ENCODE data around the gene UCHL1. TPM values are rescaled to one million over a fixed set of nuclear protein-coding genes. Genes with fewer than 3 reads are reported as not detected.

Gene UCHL1
- total RNA-seq, 2 donors from 2014 or later = 36.8 to 126 TPM

DNA sequence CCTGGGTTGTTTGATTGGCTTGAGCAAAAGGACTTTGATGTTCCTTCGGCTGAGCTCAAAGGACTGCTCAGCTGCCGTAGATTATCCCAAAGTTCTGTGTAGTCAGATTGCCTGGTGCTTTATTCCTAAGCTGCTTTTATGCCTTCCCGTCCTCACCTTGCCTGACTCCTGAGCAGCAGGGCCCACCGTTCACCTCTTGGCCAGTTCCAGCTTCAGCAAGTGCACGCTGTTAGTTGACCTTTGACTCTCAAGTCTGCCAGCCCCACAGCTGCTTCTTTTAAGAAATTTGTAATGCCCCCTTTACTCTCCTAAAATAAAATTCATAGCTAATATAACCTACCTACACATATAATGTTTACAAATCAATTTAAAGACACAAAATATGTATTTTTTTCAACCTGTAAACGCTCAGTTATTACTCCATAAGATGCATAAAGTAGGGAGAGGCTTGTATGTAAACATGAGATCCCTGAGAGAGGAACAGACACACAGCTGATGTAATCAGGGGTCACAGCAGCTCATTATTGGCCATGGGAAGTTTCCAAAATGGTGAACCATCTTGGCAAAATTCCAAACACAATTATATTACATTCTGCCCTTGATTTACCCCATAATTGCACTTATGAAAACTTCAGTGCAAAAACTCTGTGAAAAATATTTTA, 28.6 kb downstream of the UCHL1 start:
- no peak overlapping the region for H3K4me3 ChIP-seq
- DNase-seq (ENCODE audit: low spot score) = no peak
- peaks cover 0 to 2% of the 10 kb centered on the region in 2 donors for H3K4me1 ChIP-seq
- no peak for TF ChIP-seq CTCF (IDR thresholded peaks at IDR 0.05)
- no peak overlapping the region for H3K27ac ChIP-seq
- no peaks in the 10 kb centered on the region for H3K9me3 ChIP-seq
- no peaks in the 10 kb centered on the region for H3K36me3 ChIP-seq
- no peaks in the 10 kb centered on the region for H3K27me3 ChIP-seq

- Histone ChIP-seq H3K27ac (no peak overlapping the region), H3K27me3 (no peaks in the 10 kb centered on the region), H3K9me3 (no peaks in the 10 kb centered on the region), H3K4me3 (no peak overlapping the region), H3K4me1 (peaks cover 0 to 7% of the 10 kb centered on the region in 2 donors), H3K36me3 (no peaks in the 10 kb centered on the region)
- TF ChIP-seq CTCF (IDR thresholded peaks at IDR 0.05) = no peak
- DNase-seq (ENCODE audit: low spot score) = no peak
These were observed 29.1 kb downstream of the UCHL1 start for GRCh38 chr4:41285864-41286235.

DNA sequence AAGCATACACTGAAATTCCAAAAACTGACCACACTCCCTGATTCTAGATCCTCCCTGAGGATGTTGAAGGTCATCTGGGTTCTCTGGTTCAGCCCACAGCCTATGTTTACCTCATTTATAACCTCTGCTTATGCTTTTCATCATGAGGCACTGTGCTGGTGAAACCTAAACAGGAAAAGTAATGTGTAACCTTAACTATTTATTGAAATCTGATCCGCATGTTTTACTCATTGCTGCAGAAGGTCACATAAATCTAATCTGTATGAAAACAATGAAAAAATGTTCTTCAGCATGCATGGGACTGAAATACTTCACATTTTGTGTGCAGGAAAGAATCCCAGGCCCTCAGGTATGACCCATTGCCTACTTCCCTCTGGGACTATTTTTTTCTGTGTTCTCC, 30.3 kb downstream of the UCHL1 start:
- Histone ChIP-seq H3K9me3 (no peaks in the 10 kb centered on the region), H3K4me3 (no peak overlapping the region), H3K27ac (no peak overlapping the region), H3K4me1 (peaks cover 0 to 8% of the 10 kb centered on the region in 2 donors), H3K36me3 (no peaks in the 10 kb centered on the region), H3K27me3 (no peaks in the 10 kb centered on the region)
- no peak for DNase-seq (ENCODE audit: low spot score)
- no peak for TF ChIP-seq CTCF (IDR thresholded peaks at IDR 0.05)

- Histone ChIP-seq H3K4me1 (peaks cover 0 to 8% of the 10 kb centered on the region in 2 donors), H3K9me3 (no peaks in the 10 kb centered on the region), H3K27ac (no peak overlapping the region), H3K27me3 (no peaks in the 10 kb centered on the region), H3K4me3 (no peak overlapping the region), H3K36me3 (no peaks in the 10 kb centered on the region)
- no peak for TF ChIP-seq CTCF (IDR thresholded peaks at IDR 0.05)
- DNase-seq (ENCODE audit: low spot score) = no peak
These were observed 31.1 kb downstream of the UCHL1 start for GRCh38 chr4:41287852-41288251.

DNA sequence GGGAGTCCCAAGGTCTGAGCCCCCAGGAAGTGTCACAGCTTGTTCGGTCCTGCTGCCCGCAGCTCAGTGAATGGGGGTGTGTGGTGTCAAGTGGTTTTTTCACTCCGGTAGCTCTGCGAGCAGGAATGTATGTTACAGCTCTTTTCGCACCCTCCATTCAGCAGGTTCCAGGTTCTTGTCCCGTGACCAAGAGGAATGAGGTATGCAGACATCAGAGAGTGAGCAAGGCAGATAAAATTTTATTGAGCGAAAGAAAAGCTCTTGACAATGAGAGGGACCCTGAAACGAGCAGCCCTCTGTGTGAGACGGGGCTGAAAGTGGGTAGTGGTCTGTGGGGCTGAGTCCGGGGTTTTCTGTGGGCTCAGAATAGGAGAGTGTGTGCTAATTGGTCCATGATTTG, 31.5 kb downstream of the UCHL1 start:
- H3K4me3 ChIP-seq = no peak overlapping the region
- H3K4me1 ChIP-seq = peaks cover 0 to 8% of the 10 kb centered on the region in 2 donors
- no peaks in the 10 kb centered on the region for H3K36me3 ChIP-seq
- H3K9me3 ChIP-seq = no peaks in the 10 kb centered on the region
- H3K27ac ChIP-seq = no peak overlapping the region
- DNase-seq (ENCODE audit: low spot score) = no peak
- no peak for TF ChIP-seq CTCF (IDR thresholded peaks at IDR 0.05)
- H3K27me3 ChIP-seq = no peaks in the 10 kb centered on the region

DNA sequence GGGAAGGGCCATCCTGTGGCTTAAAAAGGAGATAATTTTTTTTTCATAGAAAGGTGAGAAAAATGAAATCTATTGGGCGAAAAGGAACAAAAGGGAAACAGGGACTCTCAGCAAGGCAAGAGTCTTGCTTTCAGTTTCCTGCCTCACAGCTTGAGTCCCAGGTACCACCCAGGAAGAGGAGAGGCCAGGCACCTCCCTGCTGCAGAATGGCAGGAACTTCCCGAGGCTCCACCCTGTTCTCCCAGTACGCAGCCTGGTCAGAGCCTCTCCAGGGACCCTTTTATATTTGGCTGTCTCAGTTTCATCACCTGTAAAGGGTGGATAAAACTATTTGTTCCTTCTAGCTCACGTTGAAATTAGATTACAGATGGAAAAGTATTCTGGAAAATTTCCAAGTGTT, 33.8 kb downstream of the UCHL1 start:
- Histone ChIP-seq H3K36me3 (no peaks in the 10 kb centered on the region), H3K27ac (peak overlapping the region in 1 of 2 donors; percentile 40), H3K4me1 (peaks cover 0 to 8% of the 10 kb centered on the region in 2 donors), H3K4me3 (no peak overlapping the region), H3K27me3 (no peaks in the 10 kb centered on the region), H3K9me3 (peaks cover 0 to 6% of the 10 kb centered on the region in 2 donors)
- DNase-seq (ENCODE audit: low spot score) = no peak
- no peak for TF ChIP-seq CTCF (IDR thresholded peaks at IDR 0.05)

All from right atrium auricular region (tissue), 2 donors.